Medulla oblongata (tissue), 1 donor: ENCODE data around the gene CAMTA1.

Experiments used
- DNase-seq: peaks from one replicate; pipeline ENCODE4 v3.0.0-alpha.2; 2015; ENCODE audit errors: extremely low spot score

CAMTA1 gene

GRCh38 chr1:7531562-7532340, 746.5 kb downstream of the CAMTA1 start:
- DNase-seq: no peak

- no peak for DNase-seq
Measured at GRCh38 chr1:7533006-7533405, 747.8 kb downstream of the CAMTA1 start.

- DNase-seq: no peak
Measured at GRCh38 chr1:7534061-7534825, 749.0 kb downstream of the CAMTA1 start.

DNA sequence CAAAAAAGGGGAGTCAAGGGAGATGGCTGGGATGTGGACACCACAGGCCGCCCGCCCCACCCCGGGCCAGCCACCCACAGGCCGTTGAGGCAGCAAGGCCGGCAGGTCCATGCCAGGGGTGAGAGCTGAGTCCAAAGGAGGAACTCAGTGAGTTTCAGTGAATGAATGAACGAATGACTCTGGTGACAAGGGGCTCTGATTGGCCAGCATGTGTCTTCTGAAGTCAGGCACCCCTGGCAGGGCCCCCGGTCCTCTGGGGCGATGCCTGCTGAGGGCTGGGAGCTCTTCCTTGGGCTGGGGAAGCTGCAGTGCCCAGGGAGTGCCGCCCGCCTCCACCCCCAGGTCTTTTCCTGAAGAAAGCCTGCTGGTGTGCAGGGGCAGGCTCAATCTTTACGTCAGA, 749.8 kb downstream of the CAMTA1 start:
- DNase-seq: no peak

- DNase-seq: no peak
Measured at GRCh38 chr1:7535934-7536878, 751.0 kb downstream of the CAMTA1 start.

GRCh38 chr1:7536891-7537591, 751.8 kb downstream of the CAMTA1 start:
- DNase-seq: no peak

DNA sequence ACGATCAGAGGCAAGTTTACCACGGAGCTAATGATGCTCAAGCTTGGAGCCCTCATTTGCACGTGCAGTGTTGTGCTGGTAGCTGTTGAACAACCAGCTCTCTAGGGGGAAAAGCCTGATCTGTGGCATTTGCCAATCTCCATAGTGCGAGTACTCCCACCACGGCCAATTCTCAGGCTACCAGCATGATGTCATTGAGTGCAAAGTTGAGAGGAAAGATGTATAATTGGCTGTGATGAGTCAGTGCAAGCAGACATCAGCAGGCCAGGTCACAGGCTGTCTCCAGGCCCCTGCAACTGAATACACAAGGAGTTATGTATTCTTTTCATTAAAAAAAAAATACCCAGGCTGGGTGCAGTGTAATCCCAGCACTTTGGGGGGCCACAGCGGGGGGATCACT, 752.8 kb downstream of the CAMTA1 start:
- DNase-seq: no peak

- no peak for DNase-seq
Measured at GRCh38 chr1:7538849-7539768, 753.9 kb downstream of the CAMTA1 start.

- no peak for DNase-seq
Measured at GRCh38 chr1:7539769-7540175, 754.5 kb downstream of the CAMTA1 start.

DNA sequence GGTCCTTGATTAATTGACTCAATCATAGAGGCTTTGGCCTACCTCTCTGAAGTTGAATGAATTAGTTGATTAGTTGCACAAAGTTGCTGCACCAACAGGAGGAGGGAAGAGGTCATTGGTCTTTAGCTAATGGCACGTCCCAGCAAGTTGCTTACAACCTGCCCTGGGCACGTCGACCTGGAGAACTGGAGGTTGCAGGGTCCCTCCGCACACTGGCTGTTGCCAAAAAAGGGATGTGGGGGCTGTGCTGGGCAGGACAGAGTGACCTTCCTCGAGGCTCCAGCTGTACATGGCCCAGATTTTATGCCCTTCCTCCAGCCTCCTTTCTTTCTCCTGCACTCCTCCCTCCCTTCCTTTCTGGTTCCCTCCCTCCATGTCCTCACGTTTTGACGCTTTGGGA, 755.6 kb downstream of the CAMTA1 start:
- no peak for DNase-seq

DNA sequence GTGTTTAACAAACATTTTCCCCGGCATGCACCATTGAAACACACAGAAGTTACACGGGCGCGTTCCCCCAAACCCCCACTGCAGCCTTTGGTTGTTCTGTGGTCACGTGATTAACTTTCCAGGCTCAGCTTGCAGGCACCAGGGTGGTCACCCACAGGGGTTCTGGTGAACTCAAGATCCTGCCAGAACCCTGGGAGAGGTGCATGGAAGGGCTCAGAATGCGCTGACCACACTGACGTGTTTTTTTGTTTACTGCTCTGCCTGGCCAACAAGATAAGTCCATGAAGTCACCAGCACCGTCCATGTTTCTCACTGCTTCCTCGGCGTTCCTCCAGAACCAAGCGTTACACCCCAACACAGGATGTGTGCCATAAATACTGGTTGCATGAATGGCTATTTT, 756.4 kb downstream of the CAMTA1 start:
- no peak for DNase-seq

DNA sequence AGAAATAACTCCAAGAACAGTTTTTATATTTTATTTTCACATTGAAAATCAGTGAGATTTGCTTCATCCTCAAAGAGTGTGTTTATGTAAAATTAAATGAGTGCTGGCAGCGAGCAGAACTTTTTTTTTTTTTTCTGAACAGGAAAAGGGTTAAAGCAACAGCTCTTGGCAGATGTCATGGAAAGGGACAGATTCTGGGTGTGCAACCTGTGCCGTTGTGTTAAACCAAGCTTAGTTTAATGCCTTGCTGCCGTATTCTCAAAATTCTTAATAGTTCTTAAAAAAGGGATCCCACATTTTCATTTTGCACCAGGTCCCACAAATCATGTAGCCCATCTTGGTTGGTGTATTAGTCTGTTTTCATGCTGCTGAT, 758.5 kb downstream of the CAMTA1 start:
- DNase-seq: no peak

DNA sequence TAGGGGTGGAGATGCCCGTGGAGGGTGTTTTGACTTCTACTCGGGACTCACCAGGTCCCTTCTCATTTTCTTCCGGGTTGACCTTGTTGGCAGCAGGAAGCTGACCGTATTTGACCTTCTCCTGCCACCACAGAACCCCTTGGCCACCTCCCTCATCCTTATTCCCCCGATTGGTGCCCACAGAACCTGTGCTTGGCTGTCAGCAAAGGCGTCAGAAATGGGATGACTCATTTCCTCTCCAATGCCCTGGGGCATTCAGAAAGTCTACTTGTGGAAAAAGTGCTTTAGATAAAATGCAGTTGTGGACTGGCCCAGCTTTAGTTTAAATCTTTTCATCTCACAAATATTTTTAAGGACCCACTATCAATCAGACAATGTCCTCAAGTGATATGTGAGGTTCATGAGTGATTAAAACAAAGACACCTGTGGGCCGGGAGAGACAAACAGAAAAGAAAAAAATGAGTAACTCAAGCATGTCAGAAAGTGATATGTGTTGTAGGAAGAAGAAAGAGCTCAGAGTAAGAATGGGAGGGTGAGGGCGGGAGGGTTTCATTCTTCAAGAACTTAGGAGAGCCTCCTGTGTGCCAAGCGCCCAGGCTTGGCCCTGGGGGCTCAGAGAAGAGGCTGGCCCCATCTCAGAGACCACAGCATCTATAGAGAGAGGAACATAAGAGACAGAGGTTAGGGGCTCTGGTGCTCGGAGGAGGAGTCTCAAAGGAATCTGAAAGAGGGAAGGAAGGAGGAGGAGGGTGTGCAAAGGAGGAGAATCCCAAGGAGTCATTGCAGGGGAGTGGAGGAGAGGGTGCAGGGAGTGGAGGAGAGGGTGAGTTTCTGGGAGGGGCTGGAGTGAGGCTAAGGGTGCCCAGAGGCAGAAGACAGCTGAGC, 764.3 kb downstream of the CAMTA1 start:
- no peak for DNase-seq

- DNase-seq: no peak
Measured at GRCh38 chr1:7550261-7550865, 765.1 kb downstream of the CAMTA1 start.

GRCh38 chr1:7550981-7551380, 765.7 kb downstream of the CAMTA1 start:
- DNase-seq: no peak

- no peak for DNase-seq
Measured at GRCh38 chr1:7551442-7551841, 766.2 kb downstream of the CAMTA1 start.

- no peak for DNase-seq
Measured at GRCh38 chr1:7552402-7552801, 767.1 kb downstream of the CAMTA1 start.

GRCh38 chr1:7553042-7553690, 767.9 kb downstream of the CAMTA1 start:
- no peak for DNase-seq
